DOHH2 (cell line): ENCODE results near the gene CD58.

ENCODE experiments used
- H3F3A ChIP-seq: fragments of 200-600 bp; sonication (generic), shearing (Covaris generic); 2 replicates; pipeline ENCODE4 v1.6.0; 2016; ENCODE audit warnings: antibody characterized with exemption, mild to moderate bottlenecking; ENCODE audit not compliant: control insufficient read depth, insufficient read depth
- H3K27ac ChIP-seq: fragments of 200-600 bp; sonication (generic); 2 replicates; pipeline ENCODE4 v1.5.1; 2014; ENCODE audit warnings: low read depth, mild to moderate bottlenecking, low read length, moderate library complexity
- H3K27me3 ChIP-seq: fragments of 200-600 bp; sonication (generic); 2 replicates; pipeline ENCODE4 v1.6.1; 2014; ENCODE audit warnings: mild to moderate bottlenecking, low read length, mixed read lengths; ENCODE audit not compliant: control insufficient read depth
- H3K36me3 ChIP-seq: fragments of 200-600 bp; sonication (generic); 2 replicates; pipeline ENCODE4 v1.6.1; 2014; ENCODE audit warnings: mild to moderate bottlenecking, low read length, moderate library complexity, mixed read lengths; ENCODE audit not compliant: control insufficient read depth
- H3K4me1 ChIP-seq: fragments of 200-600 bp; sonication (generic); 2 replicates; pipeline ENCODE4 v1.6.1; 2014; ENCODE audit warnings: mild to moderate bottlenecking, low read length, mixed read lengths; ENCODE audit not compliant: control insufficient read depth
- H3K4me2 ChIP-seq: fragments of 200-600 bp; sonication (generic); 2 replicates; pipeline ENCODE4 v1.6.0; 2014; ENCODE audit warnings: mild to moderate bottlenecking, low read length, moderate library complexity
- H3K4me3 ChIP-seq: fragments of 200-600 bp; sonication (generic); 2 replicates; pipeline ENCODE4 v1.5.1; 2014; ENCODE audit warnings: mild to moderate bottlenecking, low read length, mixed read lengths
- H3K79me2 ChIP-seq: fragments of 200-600 bp; sonication (generic); 2 replicates; pipeline ENCODE4 v1.6.1; 2014; ENCODE audit warnings: mild to moderate bottlenecking, low read length, mixed read lengths; ENCODE audit not compliant: control insufficient read depth
- H3K9me2 ChIP-seq: fragments of 200-600 bp; sonication (generic); replicated peaks from 2 replicates; pipeline ENCODE4 v1.6.1; 2014; ENCODE audit warnings: mild to moderate bottlenecking, low read length, mixed read lengths; ENCODE audit not compliant: control insufficient read depth
- H3K9me3 ChIP-seq: fragments of 200-600 bp; sonication (generic); 2 replicates; pipeline ENCODE4 v1.6.1; 2014; ENCODE audit warnings: antibody characterized with exemption, low read length, mixed read lengths; ENCODE audit not compliant: control insufficient read depth, insufficient read depth
- H4K20me1 ChIP-seq: fragments of 200-600 bp; sonication (generic); 2 replicates; pipeline ENCODE4 v1.6.0; 2014; ENCODE audit warnings: low read depth, mild to moderate bottlenecking, antibody characterized with exemption, low read length, moderate library complexity; ENCODE audit not compliant: control insufficient read depth, insufficient read depth
- CTCF ChIP-seq: fragments of 200-600 bp; sonication (generic); IDR thresholded peaks from one replicate; pipeline ENCODE4 v1.5.1; 2014; ENCODE audit warnings: antibody characterized with exemption, mild to moderate bottlenecking, low read depth, low read length; ENCODE audit not compliant: poor library complexity, severe bottlenecking
- EZH2phosphoT487 ChIP-seq: fragments of 200-600 bp; sonication (generic); IDR thresholded peaks from 2 replicates; pipeline ENCODE4 v1.6.1; 2017; ENCODE audit warnings: borderline replicate concordance, mild to moderate bottlenecking, antibody characterized with exemption, low read length, moderate library complexity, mixed read lengths

CD58 gene

DNA sequence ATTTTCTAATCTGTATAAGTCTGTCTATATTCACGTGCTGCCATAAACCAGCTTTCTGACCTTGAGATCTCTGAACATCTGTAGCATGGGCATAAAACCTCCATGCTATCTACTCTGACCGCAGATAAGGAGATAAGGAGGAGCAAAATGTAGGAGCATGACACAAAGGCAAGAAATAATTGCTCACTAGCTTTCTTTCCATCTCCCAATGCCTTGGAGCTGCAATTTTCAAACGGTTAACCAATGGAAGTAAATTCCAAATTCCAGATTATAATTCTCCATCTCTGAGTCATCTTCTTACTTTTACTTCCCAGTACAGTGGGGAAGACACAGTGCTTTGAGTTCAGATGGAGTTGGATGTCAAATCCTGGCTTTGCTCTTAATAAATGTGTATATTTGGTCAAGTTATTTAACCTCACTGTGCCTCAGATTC is 41.6 kb downstream of the CD58 start:
- Histone ChIP-seq H3K9me2 (no peaks in the 10 kb centered on the region), H3K27me3 (no peaks in the 10 kb centered on the region), H3K27ac (no peak overlapping the region), H3K36me3 (no peaks in the 10 kb centered on the region), H3K4me1 (no peaks in the 10 kb centered on the region), H3K4me2 (no peak overlapping the region), H3K9me3 (no peaks in the 10 kb centered on the region), H3K79me2 (no peaks in the 10 kb centered on the region), H3K4me3 (no peak overlapping the region), H4K20me1 (no peaks in the 10 kb centered on the region), H3F3A (no peaks in the 10 kb centered on the region)
- TF ChIP-seq CTCF (no peak), EZH2phosphoT487 (no peak)

DNA sequence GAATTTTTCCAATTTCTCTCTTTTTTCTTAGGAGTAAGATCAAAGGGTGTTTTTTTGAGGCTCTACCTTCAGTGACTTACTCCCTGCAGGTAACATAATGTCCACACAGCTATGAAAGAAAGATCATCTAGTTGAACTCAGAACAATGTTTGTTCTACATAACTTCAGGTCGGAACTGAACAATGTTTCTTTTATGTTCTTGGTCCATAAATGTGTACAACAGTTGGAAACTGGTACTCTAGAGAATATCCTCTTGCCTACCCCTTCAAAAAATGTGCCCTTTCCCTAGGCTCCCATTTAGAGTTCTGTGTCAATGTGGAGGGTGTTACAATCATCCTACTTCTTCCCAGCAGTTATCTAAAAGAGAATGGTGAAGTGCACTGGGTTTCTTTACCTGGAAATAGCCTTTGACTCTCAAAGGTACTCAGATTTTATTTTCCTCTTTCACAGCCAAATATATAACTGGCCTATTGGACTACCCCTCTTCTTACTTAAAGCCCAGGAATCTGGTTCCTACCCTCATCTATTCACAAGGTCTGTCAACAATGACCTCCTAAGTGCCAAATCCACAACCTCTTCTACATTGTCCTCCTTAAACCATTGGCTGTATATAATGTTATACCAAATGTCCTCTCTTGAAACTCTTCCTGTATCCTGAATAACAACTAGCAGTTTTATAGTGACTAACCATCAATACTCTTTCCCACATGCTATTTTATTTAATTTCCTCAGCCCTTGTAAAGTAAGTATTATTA is 42.3 kb downstream of the CD58 start:
- Histone ChIP-seq H3K9me2 (no peaks in the 10 kb centered on the region), H3K27me3 (no peaks in the 10 kb centered on the region), H3K4me3 (no peak overlapping the region), H3F3A (no peaks in the 10 kb centered on the region), H3K27ac (no peak overlapping the region), H3K4me1 (no peaks in the 10 kb centered on the region), H4K20me1 (no peaks in the 10 kb centered on the region), H3K9me3 (no peaks in the 10 kb centered on the region), H3K36me3 (no peaks in the 10 kb centered on the region), H3K4me2 (no peak overlapping the region), H3K79me2 (no peaks in the 10 kb centered on the region)
- TF ChIP-seq CTCF: no peak
- no peak for TF ChIP-seq EZH2phosphoT487

DNA sequence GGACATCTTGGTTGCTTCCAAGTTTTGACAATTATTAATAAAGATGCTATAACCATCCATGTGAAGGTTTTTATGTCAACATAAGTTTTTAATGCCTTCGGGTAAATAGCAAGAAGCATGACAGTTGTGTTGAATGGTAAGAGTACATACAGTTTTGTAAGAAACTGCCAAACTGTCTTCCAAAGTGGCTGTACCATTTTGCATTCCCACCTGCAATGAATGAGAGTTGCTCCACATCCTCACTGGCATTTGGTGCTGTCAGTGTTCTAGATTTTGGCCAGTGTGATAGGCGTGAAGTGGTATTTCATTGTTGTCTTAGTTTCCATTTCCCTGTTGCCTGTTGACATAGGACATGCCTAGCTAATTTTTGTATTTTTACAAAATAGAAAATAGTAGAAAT is 45.4 kb downstream of the CD58 start:
- Histone ChIP-seq H3K79me2 (no peaks in the 10 kb centered on the region), H4K20me1 (no peaks in the 10 kb centered on the region), H3K4me1 (no peaks in the 10 kb centered on the region), H3K9me2 (no peaks in the 10 kb centered on the region), H3K4me2 (no peak overlapping the region), H3K27ac (no peak overlapping the region), H3K36me3 (no peaks in the 10 kb centered on the region), H3F3A (no peaks in the 10 kb centered on the region), H3K9me3 (no peaks in the 10 kb centered on the region), H3K27me3 (no peaks in the 10 kb centered on the region), H3K4me3 (no peak overlapping the region)
- TF ChIP-seq CTCF: no peak
- no peak for TF ChIP-seq EZH2phosphoT487
